ENCODE results near the gene CLN3. TPM values are rescaled to one million over a fixed set of nuclear protein-coding genes. Genes with fewer than 3 reads are reported as not detected.

Gene CLN3
- polyA plus RNA-seq, 4 donors, result 4.7 to 81.3 (median 20.3) TPM

GRCh38 chr16:28498666-28499381 lies 7.0 kb upstream of the CLN3 start:
- FAIRE-seq, result no peak
- no peaks in the 10 kb centered on the region for H3K27me3 ChIP-seq (ENCODE audit: control insufficient read depth in 3 of 3, insufficient read depth in 3 of 3, low read length in 3 of 3)
- DNase-seq, result no peak
- H3K27ac ChIP-seq (ENCODE audit: low read depth in 1 of 3, low read length in 2 of 3), result no peak overlapping the region
- no peak overlapping the region for H3K4me3 ChIP-seq (ENCODE audit: low read depth in 1 of 3, low read length in 3 of 3)
- H3K36me3 ChIP-seq (ENCODE audit: control insufficient read depth in 3 of 3, insufficient read depth in 2 of 3, low read depth in 1 of 3, low read length in 3 of 3), result no peaks in the 10 kb centered on the region
- WGBS, 3 donors, result 89 to 91% (median 90%) methylated on average over 15 of the region's 15 CpGs
- no peaks in the 10 kb centered on the region for H3K9me3 ChIP-seq (ENCODE audit: control insufficient read depth in 2 of 2, insufficient read depth in 1 of 2, low read depth in 1 of 2, low read length in 1 of 2)
- peaks cover 0 to 17% (median 0%) of the 10 kb centered on the region in 3 donors for H3K4me1 ChIP-seq (ENCODE audit: control insufficient read depth in 3 of 3, insufficient read depth in 2 of 3, low read depth in 1 of 3, low read length in 2 of 3)

- 83 to 89% (median 88%) methylated on average over 32 to 33 of the region's 33 CpGs for WGBS, 3 donors
- no peak for FAIRE-seq
- Histone ChIP-seq H3K27ac (ENCODE audit: low read depth in 1 of 3, low read length in 2 of 3) (no peak overlapping the region), H3K4me3 (ENCODE audit: low read depth in 1 of 3, low read length in 3 of 3) (no peak overlapping the region), H3K9me3 (ENCODE audit: control insufficient read depth in 2 of 2, insufficient read depth in 1 of 2, low read depth in 1 of 2, low read length in 1 of 2) (no peaks in the 10 kb centered on the region), H3K27me3 (ENCODE audit: control insufficient read depth in 3 of 3, insufficient read depth in 3 of 3, low read length in 3 of 3) (no peaks in the 10 kb centered on the region), H3K4me1 (ENCODE audit: control insufficient read depth in 3 of 3, insufficient read depth in 2 of 3, low read depth in 1 of 3, low read length in 2 of 3) (peaks cover 0 to 17% (median 0%) of the 10 kb centered on the region in 3 donors), H3K36me3 (ENCODE audit: control insufficient read depth in 3 of 3, insufficient read depth in 2 of 3, low read depth in 1 of 3, low read length in 3 of 3) (no peaks in the 10 kb centered on the region)
- DNase-seq, result no peak
Observed at GRCh38 chr16:28497861-28498599, 6.2 kb upstream of the CLN3 start.

- FAIRE-seq, result no peak
Observed at GRCh38 chr16:28497386-28497785, 5.5 kb upstream of the CLN3 start.

GRCh38 chr16:28496844-28497243 lies 5.0 kb upstream of the CLN3 start:
- no peak overlapping the region for H3K27ac ChIP-seq (ENCODE audit: low read depth in 1 of 3, low read length in 2 of 3)
- DNase-seq (no peak), FAIRE-seq (no peak)
- no peak overlapping the region for H3K4me3 ChIP-seq (ENCODE audit: low read depth in 1 of 3, low read length in 3 of 3)
- H3K4me1 ChIP-seq (ENCODE audit: control insufficient read depth in 3 of 3, insufficient read depth in 2 of 3, low read depth in 1 of 3, low read length in 2 of 3), result peaks cover 0 to 17% (median 0%) of the 10 kb centered on the region in 3 donors
- no peaks in the 10 kb centered on the region for H3K9me3 ChIP-seq (ENCODE audit: control insufficient read depth in 2 of 2, insufficient read depth in 1 of 2, low read depth in 1 of 2, low read length in 1 of 2)
- 81 to 93% (median 86%) methylated on average over 19 of the region's 19 CpGs for WGBS, 3 donors
- no peaks in the 10 kb centered on the region for H3K27me3 ChIP-seq (ENCODE audit: control insufficient read depth in 3 of 3, insufficient read depth in 3 of 3, low read length in 3 of 3)
- no peaks in the 10 kb centered on the region for H3K36me3 ChIP-seq (ENCODE audit: control insufficient read depth in 3 of 3, insufficient read depth in 2 of 3, low read depth in 1 of 3, low read length in 3 of 3)

More at GRCh38 chr16:28497386-28497785, 5.5 kb upstream of the CLN3 start:
- 84 to 92% (median 90%) methylated on average over 9 of the region's 9 CpGs for WGBS, 3 donors
- Histone ChIP-seq H3K4me1 (ENCODE audit: control insufficient read depth in 3 of 3, insufficient read depth in 2 of 3, low read depth in 1 of 3, low read length in 2 of 3) (peaks cover 0 to 17% (median 0%) of the 10 kb centered on the region in 3 donors), H3K9me3 (ENCODE audit: control insufficient read depth in 2 of 2, insufficient read depth in 1 of 2, low read depth in 1 of 2, low read length in 1 of 2) (no peaks in the 10 kb centered on the region), H3K27ac (ENCODE audit: low read depth in 1 of 3, low read length in 2 of 3) (no peak overlapping the region), H3K36me3 (ENCODE audit: control insufficient read depth in 3 of 3, insufficient read depth in 2 of 3, low read depth in 1 of 3, low read length in 3 of 3) (no peaks in the 10 kb centered on the region), H3K27me3 (ENCODE audit: control insufficient read depth in 3 of 3, insufficient read depth in 3 of 3, low read length in 3 of 3) (no peaks in the 10 kb centered on the region), H3K4me3 (ENCODE audit: low read depth in 1 of 3, low read length in 3 of 3) (no peak overlapping the region)
- no peak for DNase-seq

- Histone ChIP-seq H3K36me3 (ENCODE audit: control insufficient read depth in 3 of 3, insufficient read depth in 2 of 3, low read depth in 1 of 3, low read length in 3 of 3) (no peaks in the 10 kb centered on the region), H3K4me1 (ENCODE audit: control insufficient read depth in 3 of 3, insufficient read depth in 2 of 3, low read depth in 1 of 3, low read length in 2 of 3) (peaks cover 0 to 17% (median 0%) of the 10 kb centered on the region in 3 donors), H3K4me3 (ENCODE audit: low read depth in 1 of 3, low read length in 3 of 3) (peak overlapping the region in 1 of 3 donors; percentile 35), H3K9me3 (ENCODE audit: control insufficient read depth in 2 of 2, insufficient read depth in 1 of 2, low read depth in 1 of 2, low read length in 1 of 2) (no peaks in the 10 kb centered on the region), H3K27me3 (ENCODE audit: control insufficient read depth in 3 of 3, insufficient read depth in 3 of 3, low read length in 3 of 3) (no peaks in the 10 kb centered on the region), H3K27ac (ENCODE audit: low read depth in 1 of 3, low read length in 2 of 3) (peak overlapping the region in 2 of 3 donors; percentile 35 to 89)
- WGBS, 3 donors, result 88 to 91% (median 88%) methylated on average over 19 to 20 of the region's 20 CpGs
- no peak for FAIRE-seq
- no peak for DNase-seq
Observed at GRCh38 chr16:28495795-28496749, 4.2 kb upstream of the CLN3 start.

- Histone ChIP-seq H3K36me3 (ENCODE audit: control insufficient read depth in 3 of 3, insufficient read depth in 2 of 3, low read depth in 1 of 3, low read length in 3 of 3) (no peaks in the 10 kb centered on the region), H3K4me3 (ENCODE audit: low read depth in 1 of 3, low read length in 3 of 3) (peak overlapping the region; percentile 1 to 46 (median 35)), H3K27me3 (ENCODE audit: control insufficient read depth in 3 of 3, insufficient read depth in 3 of 3, low read length in 3 of 3) (no peaks in the 10 kb centered on the region), H3K27ac (ENCODE audit: low read depth in 1 of 3, low read length in 2 of 3) (peak overlapping the region; percentile 39 to 89 (median 63)), H3K9me3 (ENCODE audit: control insufficient read depth in 2 of 2, insufficient read depth in 1 of 2, low read depth in 1 of 2, low read length in 1 of 2) (no peaks in the 10 kb centered on the region), H3K4me1 (ENCODE audit: control insufficient read depth in 3 of 3, insufficient read depth in 2 of 3, low read depth in 1 of 3, low read length in 2 of 3) (peaks cover 0 to 17% (median 0%) of the 10 kb centered on the region in 3 donors)
- peak in 1 of 2 donors; percentile 18 for DNase-seq
- WGBS, 3 donors, result 81 to 85% (median 83%) methylated on average over 12 to 13 of the region's 13 CpGs
- no peak for FAIRE-seq
Observed at GRCh38 chr16:28495098-28495793, 3.4 kb upstream of the CLN3 start.

GRCh38 chr16:28494121-28494851 lies 2.4 kb upstream of the CLN3 start, which contains the start of gene APOBR:
Gene APOBR (plus strand): TSS chr16:28494643. CDS start chr16:28494682, 39 bp downstream.
- Histone ChIP-seq H3K4me3 (ENCODE audit: low read depth in 1 of 3, low read length in 3 of 3) (peak within 1 kb of the TSS; percentile 1 to 46 (median 35)), H3K9me3 (ENCODE audit: control insufficient read depth in 2 of 2, insufficient read depth in 1 of 2, low read depth in 1 of 2, low read length in 1 of 2) (no peaks in the 10 kb centered on the region), H3K36me3 (ENCODE audit: control insufficient read depth in 3 of 3, insufficient read depth in 2 of 3, low read depth in 1 of 3, low read length in 3 of 3) (peaks cover 0 to 6% (median 0%) of the 10 kb centered on the region in 3 donors), H3K4me1 (ENCODE audit: control insufficient read depth in 3 of 3, insufficient read depth in 2 of 3, low read depth in 1 of 3, low read length in 2 of 3) (peaks cover 0 to 17% (median 0%) of the 10 kb centered on the region in 3 donors), H3K27ac (ENCODE audit: low read depth in 1 of 3, low read length in 2 of 3) (peak within 1 kb of the TSS; percentile 39 to 89 (median 63)), H3K27me3 (ENCODE audit: control insufficient read depth in 3 of 3, insufficient read depth in 3 of 3, low read length in 3 of 3) (no peaks in the 10 kb centered on the region)
- FAIRE-seq, result no peak
- WGBS, 3 donors, result 41 to 63% (median 49%) methylated on average over 10 to 12 of the region's 12 CpGs
- DNase-seq, result peak; percentile 59 to 77

Data from small intestine (tissue), 7 donors.